ENCODE measurements around the gene SORBS2. TPM values are rescaled to one million over a fixed set of nuclear protein-coding genes. Genes with fewer than 3 reads are reported as not detected.

SORBS2 gene
- total and polyA plus RNA-seq, 2 of the 8 experiments (the other 6 are each of a cell fraction or from before 2014, with no cell fraction given), result 73.0 to 87.1 TPM

- H2BK20ac ChIP-seq (ENCODE audit: low read length), result no peak overlapping the region
- no peak overlapping the region for H2BK12ac ChIP-seq (ENCODE audit: low read depth, low read length)
- H3K4me2 ChIP-seq (ENCODE audit: insufficient read depth in 1 of 2, low read depth in 2 of 2, low read length in 2 of 2), result peak overlapping the region; percentile 54 to 59
- H3K4ac ChIP-seq (replicated peaks; ENCODE audit: insufficient read length, low read depth, low read length), result no peak overlapping the region
- POLR2A ChIA-PET (ENCODE audit: partially characterized antibody), result interaction anchor here (1.0 kb wide), 1 partner anchor 11 kb away, joined by 4 read pairs; no protein-coding TSS in a partner anchor
- no peaks in the 10 kb centered on the region for H3K79me1 ChIP-seq (ENCODE audit: low read depth, low read length)
- no peak for TF ChIP-seq E2F6 (IDR thresholded peaks at IDR 0.05)
- 0 out of 2 replicates have a peak, but pooled peaks have one; percentile 26 for TF ChIP-seq SP4 (IDR thresholded peaks at IDR 0.05; ENCODE audit: low read length)
- peak; percentile 25 for TF ChIP-seq EZH2 (IDR thresholded peaks at IDR 0.05; ENCODE audit: low read depth, low read length, severe bottlenecking)
- no peak overlapping the region for H3K23ac ChIP-seq (ENCODE audit: insufficient read length)
- H4K8ac ChIP-seq (ENCODE audit: extremely low read depth, insufficient read depth, low read length), result no peak overlapping the region
- H3K27ac ChIP-seq (ENCODE audit: low read depth, low read length), result no peak overlapping the region
- H2AK5ac ChIP-seq (ENCODE audit: low read depth, low read length), result no peak overlapping the region
- H2BK5ac ChIP-seq (ENCODE audit: low read depth, low read length), result 0 out of 2 replicates have a peak overlapping the region, but pooled peaks have one; percentile 6
- H3K18ac ChIP-seq (ENCODE audit: extremely low read depth, low read length), result peak overlapping the region; percentile 68; the same call in 1 of the 2 replicates
- no peak for FAIRE-seq
- no peak overlapping the region for H4K91ac ChIP-seq (replicated peaks; ENCODE audit: insufficient read length, low read length)
- H2BK15ac ChIP-seq (ENCODE audit: low read length), result no peak overlapping the region
- H4K20me1 ChIP-seq (replicated peaks in 1 of 2; ENCODE audit: control insufficient read depth in 1 of 2, insufficient read depth in 2 of 2, low read length in 2 of 2), result no peaks in the 10 kb centered on the region
- H4K5ac ChIP-seq (ENCODE audit: insufficient read length, low read depth, low read length), result peak overlapping the region; percentile 9
- WGBS, 2 experiments (ENCODE audit: extremely low coverage in 1 of 2, insufficient coverage in 1 of 2, insufficient read length in 1 of 2, insufficient replicate concordance in 2 of 2, low coverage in 1 of 2, low lambda C conversion rate in 2 of 2, missing lambda C conversion rate in 1 of 2), result 4% methylated on average over 6 of the region's 6 CpGs; no CpG with 5 or more reads in 1 of the 2 experiments
- H3K36me3 ChIP-seq (ENCODE audit: control insufficient read depth in 2 of 4, insufficient read depth in 4 of 4, low read length in 3 of 4), result no peaks in the 10 kb centered on the region
- no peaks in the 10 kb centered on the region for H3K79me2 ChIP-seq (ENCODE audit: control insufficient read depth in 1 of 2, insufficient read depth in 2 of 2, low read length in 2 of 2)
- DNase-seq (ENCODE audit: low read depth in 1 of 2, low spot score in 2 of 2), result no peak
- peak overlapping the region in 2 of 4 experiments; percentile 18 to 53; a peak in 3 of 8 replicates for H3K4me3 ChIP-seq (ENCODE audit: extremely low read depth in 1 of 4, insufficient read depth in 2 of 4, low read depth in 3 of 4, low read length in 4 of 4)
- H3K4me1 ChIP-seq (replicated peaks in 1 of 4; ENCODE audit: control insufficient read depth in 3 of 4, insufficient read depth in 4 of 4, low read length in 3 of 4), result peaks cover 4 to 18% (median 10%) of the 10 kb centered on the region in 4 experiments
- CTCF ChIA-PET (ENCODE audit: partially characterized antibody), result interaction anchor here (0.6 to 3.3 kb wide), 4 partner anchors 11 to 433 kb away, joined by 3 to 27 read pairs (median 3); no protein-coding TSS in a partner anchor
- no peaks in the 10 kb centered on the region; the same call in 1 of the 2 replicates for H3K23me2 ChIP-seq (ENCODE audit: low read depth, low read length)
- H2AFZ ChIP-seq (ENCODE audit: low read length), result no peak overlapping the region
- H3K27me3 ChIP-seq (replicated peaks in 1 of 4; ENCODE audit: control insufficient read depth in 3 of 4, extremely low read depth in 1 of 4, insufficient read depth in 3 of 4, low read length in 3 of 4), result peaks cover 0 to 3% (median 1%) of the 10 kb centered on the region in 4 experiments; a peak in 2 of 7 replicates
- no peak overlapping the region for H3K14ac ChIP-seq (ENCODE audit: insufficient read length)
- H2BK120ac ChIP-seq (replicated peaks; ENCODE audit: low read depth, low read length), result no peak overlapping the region
- no peak overlapping the region for H3K56ac ChIP-seq (replicated peaks; ENCODE audit: insufficient read length, low read depth, low read length)
- no peak overlapping the region for H3K9ac ChIP-seq (replicated peaks in 1 of 4; ENCODE audit: extremely low read depth in 1 of 4, low read depth in 3 of 4, low read length in 3 of 4)
- H3K9me3 ChIP-seq (ENCODE audit: insufficient read depth in 2 of 2, low read depth in 1 of 2, low read length in 1 of 2), result no peaks in the 10 kb centered on the region
Measured at GRCh38 chr4:185587030-185587426, 225.0 kb downstream of the SORBS2 start.
